Activated naive CD8-positive, alpha-beta T cell treated with anti-CD3 and anti-CD28 coated beads, Interleukin-2, amount 50 U/mL, for 24 hours (primary cell): ENCODE data around the gene SNRPN.
A peak's percentile ranks its signal among the peaks of the same experiment; 100 is the strongest.
"Not testable (repeated sequence)": the region's sequence is repeated elsewhere in the genome, so short reads cannot be mapped to it uniquely, and the experiment has no call there.

Experiments used
- ATAC-seq: fragments of 150-1000 bp; cut with Tn5 transposase; one replicate; pipeline ENCODE4 v1.10.0; 2021
- DNase-seq: peaks from one replicate; pipeline ENCODE4 v3.0.0; 2021
- H3K27ac Mint-ChIP-seq: one replicate; pipeline ENCODE4 v1.8.0; 2021; ENCODE audit warnings: mild to moderate bottlenecking, mixed read lengths
- H3K27me3 Mint-ChIP-seq: one replicate; pipeline ENCODE4 v1.8.0; 2021; ENCODE audit warnings: mixed read lengths
- H3K36me3 Mint-ChIP-seq: one replicate; pipeline ENCODE4 v1.8.0; 2021; ENCODE audit warnings: low read depth, mixed read lengths
- H3K4me1 Mint-ChIP-seq: one replicate; pipeline ENCODE4 v1.8.0; 2021; ENCODE audit warnings: mixed read lengths
- H3K4me3 Mint-ChIP-seq: one replicate; pipeline ENCODE4 v1.8.0; 2021; ENCODE audit warnings: mild to moderate bottlenecking, moderate library complexity, mixed read lengths
- H3K9me3 Mint-ChIP-seq: one replicate; pipeline ENCODE4 v1.8.0; 2021; ENCODE audit warnings: mixed read lengths

Gene SNRPN

GRCh38 chr15:24948495-24948894 lies 6.3 kb upstream of the SNRPN start:
- DNase-seq: no peak
- Mint-ChIP-seq H3K27ac (no peak overlapping the region), H3K4me1 (no peaks in the 10 kb centered on the region), H3K36me3 (no peaks in the 10 kb centered on the region), H3K27me3 (no peaks in the 10 kb centered on the region), H3K4me3 (no peak overlapping the region), H3K9me3 (peaks cover 10% of the 10 kb centered on the region)
- ATAC-seq: no peak

- H3K9me3 Mint-ChIP-seq: peaks cover 8% of the 10 kb centered on the region
- DNase-seq (peak; percentile 8), ATAC-seq (no peak)
Observed at GRCh38 chr15:24955531-24955921, 739 bp downstream of the SNRPN start.

GRCh38 chr15:24956111-24956838 lies 1.5 kb downstream of the SNRPN start:
- peaks cover 8% of the 10 kb centered on the region for H3K9me3 Mint-ChIP-seq
- H3K27me3 Mint-ChIP-seq: no peaks in the 10 kb centered on the region
- ATAC-seq (peak; percentile 90), DNase-seq (peak; percentile 67)
- H3K27ac Mint-ChIP-seq: peak overlapping the region; percentile 93
- H3K4me3 Mint-ChIP-seq: peak overlapping the region; percentile 90
- peaks cover 24% of the 10 kb centered on the region for H3K36me3 Mint-ChIP-seq
- H3K4me1 Mint-ChIP-seq: peaks cover 29% of the 10 kb centered on the region

More at GRCh38 chr15:24955531-24955921, 739 bp downstream of the SNRPN start:
- H3K36me3 Mint-ChIP-seq: peaks cover 17% of the 10 kb centered on the region
- H3K27me3 Mint-ChIP-seq: no peaks in the 10 kb centered on the region
- H3K4me1 Mint-ChIP-seq: peaks cover 26% of the 10 kb centered on the region
- H3K4me3 Mint-ChIP-seq: peak overlapping the region; percentile 90
- peak overlapping the region; percentile 93 for H3K27ac Mint-ChIP-seq

- Mint-ChIP-seq H3K9me3 (peaks cover 4% of the 10 kb centered on the region), H3K27ac (peak overlapping the region; percentile 11), H3K36me3 (peaks cover 28% of the 10 kb centered on the region), H3K27me3 (no peaks in the 10 kb centered on the region), H3K4me1 (peaks cover 29% of the 10 kb centered on the region), H3K4me3 (no peak overlapping the region)
- DNase-seq (no peak), ATAC-seq (no peak)
Observed at GRCh38 chr15:24957691-24958090, 2.9 kb downstream of the SNRPN start.

- ATAC-seq: no peak
- H3K4me1 Mint-ChIP-seq: peaks cover 22% of the 10 kb centered on the region
Observed at GRCh38 chr15:24961967-24962366, 7.2 kb downstream of the SNRPN start.

GRCh38 chr15:24962880-24963279 lies 8.1 kb downstream of the SNRPN start:
- DNase-seq (no peak), ATAC-seq (no peak)
- no peak overlapping the region for H3K27ac Mint-ChIP-seq
- H3K4me1 Mint-ChIP-seq: peaks cover 17% of the 10 kb centered on the region
- H3K4me3 Mint-ChIP-seq: no peak overlapping the region
- H3K27me3 Mint-ChIP-seq: no peaks in the 10 kb centered on the region
- peaks cover 30% of the 10 kb centered on the region for H3K9me3 Mint-ChIP-seq
- H3K36me3 Mint-ChIP-seq: peaks cover 67% of the 10 kb centered on the region

More at GRCh38 chr15:24961967-24962366, 7.2 kb downstream of the SNRPN start:
- Mint-ChIP-seq H3K27me3 (no peaks in the 10 kb centered on the region), H3K9me3 (peaks cover 28% of the 10 kb centered on the region), H3K4me3 (no peak overlapping the region), H3K36me3 (peaks cover 64% of the 10 kb centered on the region), H3K27ac (no peak overlapping the region)
- DNase-seq: no peak

- ATAC-seq (no peak), DNase-seq (no peak)
- Mint-ChIP-seq H3K9me3 (peaks cover 33% of the 10 kb centered on the region), H3K27me3 (no peaks in the 10 kb centered on the region), H3K4me3 (no peak overlapping the region), H3K4me1 (no peaks in the 10 kb centered on the region), H3K36me3 (peaks cover 75% of the 10 kb centered on the region), H3K27ac (no peak overlapping the region)
Observed at GRCh38 chr15:24966364-24967103, 11.7 kb downstream of the SNRPN start.

GRCh38 chr15:24971052-24971451 lies 16.3 kb downstream of the SNRPN start:
- H3K36me3 Mint-ChIP-seq: peaks cover 81% of the 10 kb centered on the region
- ATAC-seq: no peak
- no peaks in the 10 kb centered on the region for H3K4me1 Mint-ChIP-seq
- no peak overlapping the region for H3K4me3 Mint-ChIP-seq
- H3K9me3 Mint-ChIP-seq: peaks cover 36% of the 10 kb centered on the region
- no peak overlapping the region for H3K27ac Mint-ChIP-seq
- no peak for DNase-seq
- no peaks in the 10 kb centered on the region for H3K27me3 Mint-ChIP-seq

GRCh38 chr15:24971772-24972171 lies 17.0 kb downstream of the SNRPN start:
- DNase-seq: no peak
- no peaks in the 10 kb centered on the region for H3K27me3 Mint-ChIP-seq
- peaks cover 40% of the 10 kb centered on the region for H3K9me3 Mint-ChIP-seq
- H3K4me1 Mint-ChIP-seq: no peaks in the 10 kb centered on the region
- ATAC-seq: no peak
- peaks cover 81% of the 10 kb centered on the region for H3K36me3 Mint-ChIP-seq
- H3K27ac Mint-ChIP-seq: no peak overlapping the region
- H3K4me3 Mint-ChIP-seq: no peak overlapping the region

- not testable (repeated sequence) for DNase-seq, H3K4me1 Mint-ChIP-seq, H3K27me3 Mint-ChIP-seq, ATAC-seq, H3K4me3 Mint-ChIP-seq, H3K27ac Mint-ChIP-seq
- Mint-ChIP-seq H3K9me3 (peaks cover 39% of the 10 kb centered on the region), H3K36me3 (peaks cover 85% of the 10 kb centered on the region)
Observed at GRCh38 chr15:24972707-24973106, 17.9 kb downstream of the SNRPN start.

- peaks cover 88% of the 10 kb centered on the region for H3K36me3 Mint-ChIP-seq
- H3K4me1 Mint-ChIP-seq: no peaks in the 10 kb centered on the region
- DNase-seq: no peak
- no peak overlapping the region for H3K4me3 Mint-ChIP-seq
- H3K27ac Mint-ChIP-seq: no peak overlapping the region
- no peak for ATAC-seq
- H3K9me3 Mint-ChIP-seq: peaks cover 47% of the 10 kb centered on the region
- no peaks in the 10 kb centered on the region for H3K27me3 Mint-ChIP-seq
Observed at GRCh38 chr15:24976932-24977331, 22.1 kb downstream of the SNRPN start.

GRCh38 chr15:24977686-24978085 lies 22.9 kb downstream of the SNRPN start:
- no peak for ATAC-seq
- peaks cover 54% of the 10 kb centered on the region for H3K9me3 Mint-ChIP-seq
- no peaks in the 10 kb centered on the region for H3K27me3 Mint-ChIP-seq
- peaks cover 92% of the 10 kb centered on the region for H3K36me3 Mint-ChIP-seq
- no peak overlapping the region for H3K27ac Mint-ChIP-seq
- H3K4me1 Mint-ChIP-seq: no peaks in the 10 kb centered on the region
- no peak overlapping the region for H3K4me3 Mint-ChIP-seq
- DNase-seq: no peak

- no peak for ATAC-seq
- DNase-seq: no peak
- H3K27ac Mint-ChIP-seq: no peak overlapping the region
- H3K4me1 Mint-ChIP-seq: no peaks in the 10 kb centered on the region
- peaks cover 91% of the 10 kb centered on the region for H3K36me3 Mint-ChIP-seq
- H3K27me3 Mint-ChIP-seq: no peaks in the 10 kb centered on the region
- H3K9me3 Mint-ChIP-seq: peaks cover 63% of the 10 kb centered on the region
- H3K4me3 Mint-ChIP-seq: no peak overlapping the region
Observed at GRCh38 chr15:24985224-24985623, 30.4 kb downstream of the SNRPN start.

GRCh38 chr15:24986653-24987052 lies 31.9 kb downstream of the SNRPN start:
- no peak for DNase-seq
- Mint-ChIP-seq H3K27ac (no peak overlapping the region), H3K4me1 (no peaks in the 10 kb centered on the region), H3K36me3 (peaks cover 94% of the 10 kb centered on the region), H3K4me3 (no peak overlapping the region), H3K9me3 (peaks cover 60% of the 10 kb centered on the region), H3K27me3 (no peaks in the 10 kb centered on the region)
- ATAC-seq: no peak

GRCh38 chr15:25019434-25019833 lies 64.6 kb downstream of the SNRPN start:
- Mint-ChIP-seq H3K4me1 (no peaks in the 10 kb centered on the region), H3K4me3 (no peak overlapping the region), H3K27me3 (no peaks in the 10 kb centered on the region), H3K27ac (no peak overlapping the region), H3K36me3 (peaks cover 58% of the 10 kb centered on the region), H3K9me3 (peaks cover 68% of the 10 kb centered on the region)
- ATAC-seq (no peak), DNase-seq (no peak)
